HG02678 (cell line): ENCODE results near the gene EIF4E2.

Experiments
- ATAC-seq: cut with Tn5 transposase; IDR thresholded peaks from one replicate; pipeline ENCODE4 v1.9.1; 2021; ENCODE audit warnings: mild to moderate bottlenecking, moderate library complexity; ENCODE audit not compliant: unreplicated experiment

The EIF4E2 gene, protein sequence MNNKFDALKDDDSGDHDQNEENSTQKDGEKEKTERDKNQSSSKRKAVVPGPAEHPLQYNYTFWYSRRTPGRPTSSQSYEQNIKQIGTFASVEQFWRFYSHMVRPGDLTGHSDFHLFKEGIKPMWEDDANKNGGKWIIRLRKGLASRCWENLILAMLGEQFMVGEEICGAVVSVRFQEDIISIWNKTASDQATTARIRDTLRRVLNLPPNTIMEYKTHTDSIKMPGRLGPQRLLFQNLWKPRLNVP

DNA sequence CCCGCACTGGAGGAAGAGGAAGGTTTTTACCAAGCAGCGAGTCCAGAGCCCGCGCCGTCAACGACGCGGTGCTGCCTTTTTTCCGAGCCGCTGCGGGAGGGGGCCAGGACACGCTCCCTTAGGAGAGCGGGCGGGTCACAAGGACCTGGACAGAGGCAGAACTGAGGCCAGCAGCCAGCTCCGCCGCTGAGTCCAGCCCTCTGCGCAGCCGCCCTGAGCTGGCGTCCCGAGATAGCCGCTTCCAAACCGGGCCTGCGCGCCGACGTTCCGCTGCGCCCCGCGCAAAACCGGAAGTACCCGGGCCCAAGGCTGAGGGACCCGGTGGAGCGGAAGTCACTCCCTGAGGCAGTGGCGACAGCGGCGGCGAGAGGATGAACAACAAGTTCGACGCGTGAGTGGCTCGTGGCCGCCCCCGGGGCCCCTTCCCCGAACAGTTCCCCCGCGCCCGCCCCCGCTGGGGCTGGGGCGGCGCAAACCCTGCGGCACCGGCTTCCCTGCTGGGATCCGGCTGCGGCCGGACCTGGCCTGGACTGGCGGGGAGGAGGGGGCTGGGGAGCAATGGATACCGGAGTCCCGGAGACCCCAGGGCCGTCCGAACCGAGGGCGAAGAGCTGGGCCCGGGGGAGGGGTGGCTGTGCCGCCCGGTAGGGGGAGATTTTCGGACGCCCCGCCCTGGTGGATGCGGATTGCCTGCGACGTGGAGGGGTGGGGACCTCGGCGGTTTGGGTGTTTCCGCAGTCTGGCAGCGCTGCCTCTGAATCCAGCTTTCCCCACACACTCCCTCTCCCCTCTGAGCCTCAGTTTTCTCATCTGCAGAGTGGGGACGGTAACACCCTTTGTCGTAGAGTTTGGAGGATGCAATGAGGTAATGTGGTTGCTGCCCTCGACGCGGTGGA is at the start of gene EIF4E2, which contains the start of gene TIGD1:
Gene EIF4E2 (plus strand): TSS at position 336 of the 896 bp plus-strand sequence. CDS start 36 bp downstream, at position 372.
Gene TIGD1 (minus strand): TSS at position 204 of the 896 bp plus-strand sequence. CDS start 675 bp downstream, outside the sequence.
- peak; percentile 93 for ATAC-seq

DNA sequence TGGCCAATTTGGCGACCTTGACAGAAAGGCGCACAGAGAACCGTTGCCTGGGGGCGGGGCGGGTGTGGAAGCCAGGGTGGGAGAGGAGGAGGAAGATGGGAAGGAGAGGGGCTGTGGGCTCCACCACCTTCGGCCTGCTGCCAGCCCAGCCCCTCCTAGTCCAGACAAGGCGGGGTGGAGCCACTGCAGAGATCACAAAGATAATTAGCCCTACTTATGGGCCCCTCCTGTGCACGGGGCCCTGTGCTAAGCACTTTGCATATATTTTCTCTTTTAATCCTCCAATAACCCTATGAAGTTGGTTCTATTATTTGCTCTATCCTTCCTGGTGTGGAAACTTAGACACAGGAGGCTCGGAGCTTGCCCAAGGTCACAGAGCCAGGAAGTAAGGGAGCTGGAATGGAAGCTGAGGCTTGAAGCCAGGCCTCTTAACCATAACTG is 49.1 kb upstream of the EIF4E2 start:
- ATAC-seq, result no peak

DNA sequence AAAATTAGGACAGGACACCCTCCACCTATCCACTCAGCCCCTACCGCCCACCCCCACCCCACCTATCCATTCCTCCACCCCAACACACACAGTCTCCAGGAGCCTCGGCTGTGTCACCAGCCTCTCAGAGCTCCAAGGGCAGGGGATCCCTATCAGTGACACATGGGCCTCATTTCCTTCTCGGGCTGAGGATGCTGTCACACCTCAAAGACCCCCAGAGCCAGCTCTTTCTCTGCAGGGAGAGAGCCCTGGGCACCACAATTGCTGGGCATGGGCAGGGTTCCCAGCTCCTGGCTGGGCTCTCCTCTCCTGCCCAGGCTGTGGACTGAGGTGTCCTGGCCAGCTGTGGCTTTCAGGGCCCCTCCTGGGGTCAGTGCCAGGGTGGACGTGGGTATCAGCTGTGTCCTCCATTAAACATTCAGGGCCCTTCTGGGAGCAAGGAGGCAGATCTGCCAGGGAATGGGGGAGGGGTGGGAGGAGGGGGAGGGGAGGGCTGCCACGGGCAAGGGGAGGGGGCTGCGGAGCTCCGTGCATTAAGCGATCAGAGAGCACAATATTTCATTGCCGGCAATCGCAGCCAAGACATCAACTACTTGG is 48.6 kb upstream of the EIF4E2 start:
- no peak for ATAC-seq

DNA sequence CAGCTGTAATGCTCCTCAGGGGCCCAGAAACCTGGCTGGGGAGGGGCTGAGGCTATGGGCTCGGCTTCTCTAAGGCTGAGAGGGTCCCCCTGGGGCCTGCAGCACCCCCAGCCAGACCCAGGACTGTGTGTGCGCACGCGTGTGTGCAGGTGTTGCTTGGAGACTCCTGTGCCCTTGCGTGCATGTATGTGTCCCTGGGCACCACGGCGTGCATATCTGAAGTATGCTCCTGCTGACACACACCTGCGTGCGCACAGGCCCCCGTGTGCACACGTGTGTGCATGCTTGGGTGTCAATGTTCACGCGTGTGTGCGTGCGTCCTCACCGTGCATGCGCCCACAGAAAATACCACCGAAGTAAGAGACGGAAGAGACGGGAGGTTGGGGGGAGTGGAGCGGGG is 48.0 kb upstream of the EIF4E2 start:
- ATAC-seq, result no peak

DNA sequence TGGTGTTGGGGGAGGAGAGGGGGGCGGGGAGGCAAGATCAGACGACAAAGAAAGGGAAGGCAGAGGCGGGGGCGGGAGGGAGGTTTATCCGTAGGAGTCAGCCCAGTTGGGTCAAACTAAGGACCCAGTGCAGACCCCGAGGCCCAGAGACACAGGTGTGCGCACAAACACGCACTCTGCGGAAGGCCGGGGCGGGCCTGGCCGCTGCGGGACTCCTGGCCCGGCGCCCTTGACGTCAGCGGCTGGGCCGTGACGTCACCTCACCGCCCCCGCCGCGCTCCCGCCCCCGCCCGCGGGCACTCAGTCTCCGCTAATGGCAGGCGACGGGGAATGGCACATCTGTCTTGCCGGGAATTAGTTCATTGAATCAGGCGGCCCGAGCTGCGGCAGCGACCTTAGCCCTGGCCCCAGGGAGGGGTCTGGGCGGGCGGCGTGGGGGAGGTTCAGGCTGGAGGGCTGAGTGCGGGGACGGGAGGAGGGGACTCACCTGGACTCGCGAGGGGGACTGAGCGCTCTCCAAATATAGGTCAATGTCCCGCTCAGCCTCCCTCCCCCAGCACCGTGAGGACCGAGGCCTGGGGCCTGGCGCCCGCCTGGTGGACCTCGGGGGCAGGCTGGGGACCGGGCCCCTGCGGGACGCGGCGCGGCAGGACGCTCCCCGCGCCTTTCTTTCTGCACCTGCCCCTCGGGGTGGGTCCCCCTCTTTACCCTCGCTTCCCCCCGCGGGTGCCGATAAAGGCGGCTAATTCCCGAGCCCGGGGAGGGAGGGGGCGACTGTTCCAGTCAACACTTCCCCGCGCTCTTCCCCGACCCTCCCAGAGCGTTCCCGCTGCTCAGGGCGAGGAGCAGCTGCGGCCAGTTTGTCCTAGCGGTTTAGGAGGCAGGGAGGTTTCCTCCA is 47.3 kb upstream of the EIF4E2 start:
- no peak for ATAC-seq

DNA sequence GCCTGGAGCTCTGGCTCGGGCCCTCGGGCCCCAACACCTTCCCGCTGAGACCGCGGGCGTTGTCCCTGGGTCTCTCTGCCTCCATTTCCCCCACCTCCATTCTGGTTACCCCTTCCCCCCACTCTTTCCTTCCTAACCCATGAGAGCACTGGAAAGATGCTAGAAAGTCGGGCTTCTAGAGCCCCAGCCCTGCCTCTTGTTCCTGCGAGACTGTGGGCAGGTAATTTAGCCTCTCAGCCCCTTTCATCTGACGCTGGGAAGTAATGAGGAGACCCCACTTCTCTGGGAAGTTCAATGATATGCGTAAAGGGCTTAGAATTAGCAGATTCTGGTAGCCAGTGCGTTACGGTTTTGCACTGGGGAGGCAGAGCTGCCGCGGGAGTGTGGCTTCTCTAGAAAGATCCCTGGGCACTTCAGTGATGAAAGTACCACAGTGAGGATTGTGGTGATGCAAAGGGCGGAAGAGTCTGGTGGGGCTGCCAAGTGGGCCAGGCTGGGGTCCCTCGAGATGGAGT is 46.6 kb upstream of the EIF4E2 start:
- ATAC-seq, result no peak

DNA sequence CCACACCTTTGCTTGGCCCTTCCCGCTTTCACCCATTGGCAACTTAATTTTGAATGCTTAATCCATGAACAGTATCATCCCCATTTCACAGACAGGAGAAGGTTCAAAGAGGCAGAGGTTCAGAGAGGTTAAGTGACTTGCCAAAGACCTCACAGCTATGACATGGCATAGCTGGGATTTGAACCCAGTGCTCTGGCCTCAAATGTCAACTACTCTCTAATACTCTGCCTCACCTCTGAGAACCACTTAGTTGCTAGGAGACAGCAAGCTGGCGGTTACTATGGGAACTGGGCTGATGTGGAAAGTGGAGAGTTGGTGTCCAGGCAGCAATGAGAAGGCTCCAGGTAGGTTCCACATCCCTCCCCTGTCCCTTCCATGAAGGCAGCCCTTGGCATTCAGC is 46.1 kb upstream of the EIF4E2 start:
- ATAC-seq, result no peak

DNA sequence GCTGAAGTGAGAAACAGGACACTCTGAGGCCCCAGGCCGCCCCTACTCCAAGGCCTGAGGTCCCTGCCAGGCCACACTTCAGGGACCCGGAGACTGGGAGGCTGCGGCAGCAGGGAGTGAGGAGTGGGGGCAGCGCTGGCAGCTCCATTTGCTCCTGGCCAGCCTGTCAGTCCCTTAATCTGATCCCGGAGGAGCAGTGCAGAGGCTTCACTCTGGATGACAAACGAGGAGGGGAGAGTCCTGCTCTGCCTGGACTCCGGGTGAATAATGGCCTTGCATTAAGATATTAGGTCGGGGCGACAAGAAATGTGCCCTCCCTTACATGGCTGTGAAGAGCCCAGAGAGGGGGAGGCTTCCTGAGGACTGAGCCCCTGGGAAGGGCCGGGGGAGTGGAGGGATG is 44.6 kb upstream of the EIF4E2 start:
- ATAC-seq, result no peak

DNA sequence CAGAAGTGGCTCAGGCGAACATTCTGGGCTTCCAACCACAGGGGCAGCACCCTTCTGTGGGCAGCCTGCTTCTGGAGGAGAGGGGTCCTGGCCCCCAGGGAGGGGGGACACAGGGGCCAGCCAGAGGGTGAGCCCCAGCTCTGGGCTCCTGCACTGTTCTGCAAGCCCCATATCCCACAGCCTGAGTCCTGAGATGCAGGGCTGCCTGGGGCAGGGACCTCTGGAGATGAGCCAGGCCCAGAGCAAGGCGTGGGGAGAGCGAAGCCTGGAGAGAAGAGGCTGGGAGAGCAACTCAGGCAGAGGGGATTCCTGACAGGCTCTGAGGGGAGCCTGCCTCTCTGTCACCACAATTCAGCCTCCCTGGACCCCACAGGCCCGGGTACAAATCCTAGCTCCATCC is 43.8 kb upstream of the EIF4E2 start:
- ATAC-seq, result no peak

DNA sequence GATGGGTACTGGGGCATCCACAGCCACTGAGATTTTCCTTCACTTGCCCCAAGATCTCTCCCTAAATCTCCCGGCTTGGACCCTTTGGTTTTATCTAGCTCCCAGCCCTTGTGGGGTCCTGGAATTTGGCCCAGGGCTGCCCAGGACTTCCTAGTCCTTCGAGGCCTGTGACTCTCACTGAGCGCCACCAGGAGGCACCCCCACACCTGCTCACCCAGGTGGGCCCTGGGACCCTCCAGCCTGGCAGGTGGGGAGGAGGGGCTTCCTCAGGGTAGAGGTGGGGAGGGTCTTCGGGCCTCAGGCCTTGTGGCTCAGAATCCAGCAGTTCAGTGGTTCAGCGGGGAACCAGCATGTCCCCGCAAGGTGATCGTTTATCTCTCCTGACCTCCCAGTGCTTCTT is 42.2 kb upstream of the EIF4E2 start:
- no peak for ATAC-seq

DNA sequence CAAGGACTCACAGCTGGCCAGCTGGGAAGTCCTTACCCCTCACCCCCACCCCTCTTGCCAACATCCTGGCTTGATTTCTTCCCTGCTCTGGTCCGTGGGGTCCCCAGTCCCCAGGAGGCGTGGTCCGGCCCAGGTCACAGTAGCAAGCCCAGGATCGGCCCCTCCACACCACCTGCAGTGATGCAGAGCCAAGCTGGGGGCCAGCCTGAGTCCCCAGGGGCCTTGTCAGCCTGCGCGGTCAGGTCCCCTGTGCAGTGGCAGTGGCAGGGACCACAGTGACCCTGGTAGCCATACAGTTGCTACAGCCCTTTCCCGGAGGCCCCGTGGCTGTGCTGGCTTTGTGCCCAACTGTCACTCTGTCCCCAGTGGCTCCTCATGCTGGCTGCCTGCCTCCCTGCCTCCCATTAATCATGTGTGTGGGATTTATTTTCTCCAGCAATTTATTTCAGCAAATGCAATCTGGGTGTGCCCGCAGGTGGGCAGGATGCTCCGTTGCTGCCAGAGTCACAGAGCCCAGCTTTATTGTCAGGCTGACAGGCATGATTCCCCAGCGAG is 39.1 kb upstream of the EIF4E2 start:
- ATAC-seq, result no peak

DNA sequence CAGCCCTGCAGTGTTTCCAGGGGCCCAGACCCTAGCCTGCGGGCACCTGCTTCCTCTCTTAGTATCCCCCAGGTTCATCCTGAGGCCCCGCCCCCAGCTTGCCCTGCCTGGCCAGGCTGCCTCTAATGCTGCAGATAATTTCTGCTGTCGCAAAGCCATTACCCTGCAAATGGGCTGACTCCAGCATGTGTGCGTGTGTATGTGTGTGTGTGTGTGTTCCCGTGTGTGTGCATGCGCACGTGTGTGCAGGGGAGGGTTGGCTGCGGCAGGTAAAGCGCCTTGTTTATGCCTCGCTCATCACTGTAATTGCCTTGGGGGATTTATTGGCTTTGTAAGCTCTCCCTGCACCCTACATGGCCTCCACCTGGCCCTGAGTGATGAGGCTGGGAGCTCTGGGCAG is 37.9 kb upstream of the EIF4E2 start:
- no peak for ATAC-seq

DNA sequence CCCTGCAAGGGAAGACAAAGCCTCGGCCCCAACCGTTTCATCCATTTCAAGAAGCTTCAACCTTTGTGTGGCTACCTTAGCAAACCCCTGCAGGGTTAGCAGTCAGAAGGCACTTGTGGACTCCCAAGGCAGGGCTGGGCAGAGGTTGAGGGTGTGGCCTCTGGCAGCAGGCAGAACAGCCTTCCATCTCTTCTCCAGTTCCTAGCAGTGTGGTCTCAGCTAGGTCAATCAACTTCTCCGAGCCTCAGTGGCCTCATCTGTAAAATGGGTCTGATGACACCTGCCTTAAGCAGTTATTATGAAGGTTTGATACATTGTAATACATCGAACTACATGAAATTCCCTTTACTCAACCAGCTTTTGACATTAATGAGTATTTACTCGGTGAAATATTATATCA is 37.1 kb upstream of the EIF4E2 start:
- ATAC-seq, result no peak

DNA sequence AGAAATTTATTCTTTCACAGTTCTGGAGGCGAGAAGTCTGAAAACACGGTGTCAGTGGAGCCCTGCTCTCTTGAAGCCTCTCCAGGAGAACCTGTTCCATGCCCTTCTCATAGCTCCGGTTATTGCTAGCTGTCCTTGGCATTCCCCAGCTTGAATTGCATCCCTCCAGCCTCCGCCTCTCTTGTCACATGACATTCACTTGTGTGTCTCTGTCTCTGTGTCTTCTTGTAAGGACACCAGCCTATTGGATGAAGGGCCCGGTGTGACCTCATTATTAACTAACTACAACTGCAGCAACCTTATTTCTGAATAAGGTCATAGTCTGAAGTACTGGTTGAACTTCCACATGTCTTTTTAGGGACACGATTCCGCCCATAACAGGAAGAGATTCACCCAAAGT is 34.9 kb upstream of the EIF4E2 start:
- no peak for ATAC-seq

DNA sequence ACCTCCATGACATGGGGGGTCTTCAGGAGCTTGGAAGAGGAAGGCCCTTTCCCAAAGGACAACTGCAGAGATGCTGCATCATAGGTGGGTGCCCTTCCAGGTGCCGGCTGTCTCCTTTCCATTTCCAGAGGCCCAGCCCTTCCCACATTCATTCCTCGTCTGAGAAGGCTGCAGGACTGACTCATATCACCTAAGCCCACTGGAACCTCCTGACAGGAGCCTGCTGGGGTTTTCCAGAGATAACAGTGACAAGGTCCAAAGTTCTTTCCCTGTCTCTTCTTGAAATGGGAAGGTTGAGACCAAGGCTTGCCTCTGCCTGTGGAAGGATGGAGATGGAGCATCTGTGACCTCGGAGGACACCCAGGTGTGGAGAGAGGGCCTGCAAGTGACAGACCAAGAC is 33.9 kb upstream of the EIF4E2 start:
- ATAC-seq, result no peak

DNA sequence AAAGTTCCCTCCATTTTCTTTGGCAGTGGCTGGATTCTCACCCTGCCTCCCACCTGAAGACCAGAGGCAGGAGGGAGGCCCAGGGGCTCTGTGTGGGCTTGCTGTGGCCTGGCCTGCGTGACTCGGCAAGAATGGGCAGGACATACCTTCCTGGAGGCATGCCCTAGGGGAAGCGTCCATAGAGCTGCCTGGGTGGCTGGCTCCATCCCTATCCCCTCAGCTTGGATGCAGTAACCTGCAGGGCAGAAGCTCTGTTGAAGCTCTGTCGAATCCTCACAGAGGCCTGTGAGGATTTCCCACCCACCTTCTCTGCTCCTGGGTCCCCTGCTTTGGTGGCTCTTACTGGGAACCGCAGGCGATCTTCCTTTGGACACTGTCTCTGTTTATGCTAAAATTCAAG is 31.6 kb upstream of the EIF4E2 start:
- ATAC-seq, result no peak

DNA sequence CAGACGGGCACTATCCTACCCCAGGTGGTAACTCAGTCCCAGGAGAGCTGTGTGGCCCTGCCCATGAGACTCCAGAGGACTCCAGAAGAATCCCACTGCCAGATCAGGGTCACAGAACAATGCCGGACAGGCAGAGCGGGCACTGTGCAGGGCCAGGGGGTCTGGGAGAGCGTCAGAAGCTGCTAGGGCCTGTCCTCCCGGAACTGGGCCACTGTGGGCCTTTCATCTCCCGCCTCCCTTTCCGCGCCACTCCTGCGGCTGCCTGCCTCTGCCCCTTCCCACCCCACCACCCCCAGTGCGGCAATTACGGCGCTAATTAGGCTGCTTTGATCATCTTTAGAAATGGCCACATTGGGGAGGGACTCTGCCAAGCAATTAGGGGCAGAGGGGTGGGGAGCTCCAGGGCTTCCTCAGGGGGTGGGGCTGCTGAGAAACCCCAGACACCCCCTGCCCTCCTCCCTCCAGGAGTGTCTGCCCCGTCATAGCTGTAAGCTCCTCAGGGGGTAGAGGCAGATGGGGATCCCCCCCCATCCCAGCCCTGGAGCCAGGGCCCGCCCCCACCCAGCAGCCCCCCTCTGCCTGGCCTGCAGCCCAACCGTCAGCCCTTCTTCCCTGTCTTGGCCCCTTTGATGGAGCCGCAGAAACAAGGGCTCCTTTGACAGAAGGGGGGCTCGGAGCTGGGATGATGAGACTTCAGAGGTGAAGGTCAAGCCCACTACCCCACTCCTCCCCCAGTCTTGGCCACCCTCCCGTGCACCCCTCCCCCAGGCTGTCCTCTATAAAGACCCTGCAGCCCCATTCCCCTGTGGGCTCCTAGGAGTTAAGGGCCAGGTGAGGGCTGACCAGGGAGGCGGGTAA is 30.7 kb upstream of the EIF4E2 start, which contains the start of gene PRSS56:
Gene PRSS56 (plus strand): TSS at position 808 of the 858 bp plus-strand sequence. CDS start 211 bp downstream, outside the sequence.
- no peak for ATAC-seq

DNA sequence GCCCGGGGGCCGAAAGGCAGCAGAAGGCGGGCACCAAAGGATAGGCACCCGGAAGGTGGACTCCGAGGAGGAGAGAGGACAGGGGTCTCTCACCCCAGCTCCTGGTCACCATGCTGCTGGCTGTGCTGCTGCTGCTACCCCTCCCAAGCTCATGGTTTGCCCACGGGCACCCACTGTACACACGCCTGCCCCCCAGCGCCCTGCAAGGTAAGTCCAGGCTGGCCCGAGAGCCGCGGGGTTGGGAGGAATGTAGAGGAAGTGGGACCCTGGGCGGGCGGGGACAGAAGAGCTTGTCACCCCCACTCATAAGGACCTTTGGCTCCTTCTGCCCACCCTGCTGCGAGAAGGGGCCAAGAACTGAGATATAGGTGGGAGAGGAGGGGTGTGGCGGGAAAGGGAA is 30.0 kb upstream of the EIF4E2 start:
- no peak for ATAC-seq

DNA sequence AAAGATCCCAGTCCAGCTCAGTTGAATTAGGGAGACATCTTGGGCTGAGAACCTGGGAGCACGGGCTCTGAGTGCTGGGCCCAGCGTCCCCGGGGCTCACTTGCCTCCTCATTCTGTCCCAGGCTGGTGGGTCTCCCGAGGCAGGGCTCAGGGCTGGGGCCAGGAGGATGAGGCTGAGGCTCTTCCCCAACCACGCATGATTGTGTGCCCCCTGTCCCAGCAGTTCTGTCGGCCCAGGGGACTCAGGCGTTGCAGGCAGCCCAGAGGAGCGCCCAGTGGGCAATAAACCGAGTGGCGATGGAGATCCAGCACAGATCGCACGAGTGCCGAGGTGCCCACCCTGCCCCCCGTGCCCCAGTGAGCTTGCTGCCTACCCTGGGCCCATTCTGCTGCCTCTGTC is 29.4 kb upstream of the EIF4E2 start:
- no peak for ATAC-seq
